GM21576 (cell line): ENCODE data around the gene TCF19.
A peak's percentile ranks its signal among the peaks of the same experiment; 100 is the strongest.

ENCODE experiments used
- ATAC-seq: cut with Tn5 transposase; IDR thresholded peaks from one replicate; pipeline ENCODE4 v1.9.1; 2021; ENCODE audit warnings: mild to moderate bottlenecking, moderate library complexity; ENCODE audit not compliant: unreplicated experiment

Gene TCF19

DNA sequence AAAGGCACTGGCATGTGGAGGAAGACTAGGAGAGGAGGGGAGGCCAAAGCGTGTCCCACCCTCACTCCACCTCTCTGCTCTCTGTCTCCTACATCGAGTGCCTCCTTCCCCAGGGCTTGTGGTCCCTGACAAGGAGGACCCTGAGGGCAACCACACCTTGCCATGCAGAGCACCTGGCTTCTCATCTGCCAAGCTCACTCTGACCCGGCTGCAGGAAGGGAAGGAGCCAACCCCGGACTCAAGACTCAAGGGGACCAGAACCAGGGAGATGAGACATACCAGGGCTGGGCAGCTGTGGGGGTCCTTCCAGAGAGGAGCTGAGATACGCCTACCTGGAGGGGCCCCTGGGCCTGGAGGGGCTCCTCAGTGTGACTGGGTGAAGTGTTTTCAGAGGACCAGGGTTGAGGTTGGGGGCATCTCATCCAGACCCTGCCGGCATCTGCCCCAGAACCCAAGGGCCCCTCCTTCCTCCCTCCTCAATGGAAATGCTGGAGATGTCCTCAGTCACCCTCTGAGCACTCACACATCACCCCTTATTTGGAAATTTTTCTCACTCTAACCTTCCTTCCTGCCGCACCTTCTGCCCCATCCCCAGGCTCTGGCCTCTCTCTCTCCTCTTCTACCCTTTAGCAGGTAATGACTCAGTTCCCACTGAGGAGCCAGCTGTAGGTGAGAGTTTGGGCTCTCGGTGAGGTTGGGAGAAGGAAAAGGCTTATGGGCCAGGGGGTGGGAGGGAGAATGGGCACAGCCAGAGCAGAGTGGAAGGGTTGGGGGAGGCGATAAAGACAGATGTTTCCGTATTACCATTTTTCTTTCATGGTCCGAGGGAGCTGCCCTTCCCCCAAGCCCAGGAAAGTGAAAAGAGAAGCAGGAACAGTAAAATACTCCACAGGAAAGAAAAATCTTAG is 44.1 kb downstream of the TCF19 start:
- no peak for ATAC-seq

DNA sequence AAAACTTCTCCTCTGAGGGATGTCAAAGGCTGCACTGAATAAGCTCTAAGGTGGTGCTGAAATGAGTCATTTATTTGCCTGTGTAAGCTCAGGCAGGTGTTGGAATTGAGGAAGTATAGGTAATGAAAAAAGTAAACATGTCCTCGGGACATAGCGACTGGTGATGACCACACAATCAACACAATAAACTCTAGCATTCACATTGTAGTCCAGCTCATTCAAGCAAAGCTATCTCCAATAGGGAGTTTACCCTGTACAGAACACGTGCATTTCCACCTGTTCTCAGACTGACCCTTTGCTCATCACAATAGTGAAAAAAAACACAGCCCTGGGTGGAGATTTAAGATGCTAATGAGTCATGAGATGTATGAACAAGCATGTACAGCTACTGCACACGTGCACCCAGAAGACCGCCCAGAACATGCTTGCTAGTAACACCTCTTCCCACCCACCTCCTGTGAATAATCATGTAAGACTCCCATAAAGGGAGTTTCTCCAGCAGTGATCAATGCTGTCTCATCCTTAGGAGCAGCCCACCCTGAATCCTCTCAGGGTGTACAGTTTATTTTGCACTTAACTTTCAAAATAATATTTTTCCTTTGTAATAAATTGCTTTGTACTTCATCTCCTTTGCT is 45.1 kb downstream of the TCF19 start:
- ATAC-seq = peak; percentile 50

DNA sequence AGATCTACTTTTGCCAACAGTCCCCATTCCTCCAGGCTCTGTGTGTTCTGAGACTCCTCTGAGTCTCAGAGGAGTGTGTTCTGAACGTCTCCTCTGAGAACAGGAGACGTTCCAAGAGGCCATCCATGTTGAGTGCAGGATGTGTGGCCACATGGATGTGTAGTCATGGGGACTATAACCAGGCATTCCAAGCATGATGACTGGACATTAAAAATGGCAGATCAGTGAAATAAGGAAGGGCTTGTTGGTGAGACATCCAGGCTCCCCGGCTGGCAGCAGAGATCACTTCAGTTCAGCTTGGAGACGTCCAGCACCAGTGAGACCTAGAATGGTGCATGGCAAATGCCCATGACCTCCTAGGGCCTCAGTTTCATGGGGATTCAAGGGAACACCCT is 46.4 kb downstream of the TCF19 start:
- no peak for ATAC-seq

DNA sequence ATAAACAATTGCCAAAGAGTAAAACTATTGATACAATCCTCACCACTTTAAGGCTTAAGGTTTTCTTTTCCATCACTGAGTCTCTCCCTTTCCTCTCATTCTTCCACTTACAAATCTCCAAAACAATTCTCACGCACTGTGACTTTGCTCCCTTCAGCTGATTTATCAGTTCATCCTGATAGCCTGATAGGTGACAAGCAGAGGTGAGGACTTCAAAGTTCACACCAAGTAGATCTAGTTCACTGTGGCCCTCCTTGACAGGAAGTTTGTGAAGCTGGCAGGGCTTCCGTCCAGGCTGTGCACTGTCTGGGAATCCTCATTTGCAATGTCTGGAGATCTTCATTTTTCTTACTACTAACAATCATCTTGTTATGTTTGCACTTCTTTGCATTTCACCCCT is 47.2 kb downstream of the TCF19 start:
- no peak for ATAC-seq

DNA sequence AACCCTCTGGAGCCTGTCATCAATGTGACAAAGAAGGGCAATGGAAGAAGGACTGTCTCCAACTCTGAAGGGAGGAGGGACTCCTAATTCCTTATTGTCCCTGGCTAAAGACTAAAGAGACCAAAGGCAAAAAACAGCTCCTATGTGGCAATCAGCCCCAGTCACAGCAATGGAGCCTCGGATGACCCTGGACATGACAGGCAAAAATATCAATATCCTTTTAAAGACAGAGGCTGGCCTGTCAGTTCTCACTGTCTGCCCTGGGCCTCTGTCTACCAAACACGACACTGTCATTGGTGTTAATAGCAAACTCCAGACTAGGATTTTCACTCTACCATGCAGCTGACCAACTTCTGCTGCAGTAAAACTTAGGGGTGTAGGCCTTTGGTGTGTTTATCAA is 50.1 kb downstream of the TCF19 start:
- ATAC-seq = no peak

DNA sequence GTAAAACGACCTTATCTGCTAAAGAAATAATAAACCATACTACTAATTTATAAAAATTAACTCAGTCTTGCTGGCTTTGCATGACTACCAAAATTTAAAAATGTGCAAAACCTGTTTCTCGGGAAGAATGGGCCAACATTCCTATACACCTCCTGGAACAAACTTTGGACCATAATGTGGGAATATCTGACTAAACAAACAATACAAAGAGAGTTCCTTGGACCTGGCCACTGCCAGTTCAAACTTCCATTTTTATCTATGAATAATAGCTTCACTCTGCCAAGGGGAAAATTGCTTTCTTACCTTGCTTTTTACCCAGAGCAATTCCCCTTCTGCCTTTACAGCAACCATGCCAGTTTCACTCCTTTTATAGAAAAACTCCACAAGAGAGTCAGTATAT is 50.7 kb downstream of the TCF19 start:
- ATAC-seq = no peak

DNA sequence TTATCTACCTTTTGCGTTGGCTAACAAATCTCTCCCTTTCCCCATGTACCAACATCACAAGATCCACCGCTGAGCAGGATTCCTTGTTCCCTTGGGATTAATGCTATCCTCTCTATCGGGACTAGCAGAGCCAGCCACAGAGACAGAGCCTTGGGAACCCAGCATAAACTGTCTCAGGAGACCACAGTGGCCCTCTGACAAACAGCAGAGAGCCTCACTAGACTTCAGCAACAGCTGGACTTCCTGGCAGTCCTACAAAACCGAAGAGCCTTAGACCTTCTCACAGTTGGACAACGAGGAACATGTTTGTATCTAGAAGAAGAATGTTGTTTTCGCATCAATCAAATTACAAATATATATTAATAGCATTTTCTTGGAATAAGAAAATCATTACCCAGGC is 51.7 kb downstream of the TCF19 start:
- no peak for ATAC-seq

DNA sequence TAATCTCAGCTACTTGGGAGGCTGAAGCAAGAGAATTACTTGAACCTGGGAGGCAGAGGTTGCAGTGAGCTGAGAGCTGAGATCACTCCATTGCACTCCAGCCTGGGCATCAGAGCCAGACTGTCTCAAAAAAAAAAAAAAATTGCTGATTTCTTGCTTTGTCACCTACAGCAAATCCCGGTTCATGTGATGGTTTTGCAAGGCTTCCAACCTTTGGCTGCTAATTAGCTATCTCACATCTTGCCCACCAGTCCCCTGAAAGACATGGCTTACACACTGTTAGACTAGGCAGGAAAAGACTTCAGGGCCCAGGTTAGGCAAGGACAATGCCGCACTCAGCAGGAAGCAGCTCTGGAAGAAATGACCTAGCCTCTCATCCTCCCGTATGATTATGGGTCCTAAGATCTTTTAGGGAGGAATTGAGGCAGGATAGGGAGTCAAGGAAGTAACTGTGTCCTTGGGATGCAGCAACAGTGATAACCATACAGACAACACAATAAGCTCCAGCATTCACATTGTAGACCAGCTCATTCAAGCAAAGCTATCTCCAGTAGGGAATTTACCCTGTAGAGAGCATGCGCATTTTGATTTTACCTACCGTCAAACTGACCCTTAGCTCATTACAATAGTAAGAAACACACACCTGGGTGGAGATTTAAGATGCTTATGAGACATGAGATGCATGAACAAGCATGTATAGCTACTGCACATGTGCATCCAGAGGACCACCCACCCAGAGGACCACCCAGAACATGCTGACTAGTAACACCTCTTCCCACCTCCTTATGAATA is 52.5 kb downstream of the TCF19 start:
- ATAC-seq = no peak
